GM18868 (cell line): ENCODE data around the gene SRSF7.
"Not testable (repeated sequence)": the region's sequence is repeated elsewhere in the genome, so short reads cannot be mapped to it uniquely, and the experiment has no call there.

Experiments used
- ATAC-seq: cut with Tn5 transposase; IDR thresholded peaks from one replicate; pipeline ENCODE4 v1.9.1; 2021; ENCODE audit warnings: mild to moderate bottlenecking, moderate library complexity; ENCODE audit not compliant: unreplicated experiment

Gene SRSF7

DNA sequence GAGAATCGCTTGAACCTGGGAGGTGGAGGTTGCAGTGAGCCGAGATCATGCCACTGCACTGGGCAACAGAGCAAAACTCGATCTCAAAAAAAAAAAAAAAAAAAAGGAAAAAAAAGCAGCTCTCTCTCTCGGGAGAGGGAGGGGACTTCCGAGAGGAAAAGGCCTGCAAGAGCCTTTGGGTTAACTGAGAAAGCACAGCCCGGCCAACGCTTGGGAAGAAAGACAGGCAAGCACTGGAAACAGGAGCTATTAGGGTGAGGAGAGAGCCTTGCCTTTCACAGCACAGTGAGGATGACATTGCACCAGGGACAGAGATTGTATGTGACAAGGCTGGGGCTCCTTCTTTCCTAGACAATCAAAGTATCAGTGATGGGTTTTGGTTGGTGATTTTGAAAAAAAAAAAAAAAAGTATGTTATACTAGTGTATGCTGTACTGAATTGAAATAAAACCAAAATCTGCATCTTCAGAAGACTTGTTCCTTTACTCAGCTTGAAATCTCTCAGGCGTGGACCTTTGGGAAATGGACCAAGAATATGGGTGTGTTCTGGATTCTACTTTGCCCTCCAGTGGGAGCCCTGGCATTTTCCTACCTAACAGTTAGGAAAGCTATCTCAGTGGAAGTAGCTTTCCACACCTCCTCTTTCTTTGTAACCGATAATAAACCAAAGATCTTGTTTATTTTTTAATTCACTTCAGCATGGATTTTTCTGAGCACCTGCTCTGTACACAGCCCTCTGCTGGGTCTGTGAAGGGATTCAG is 16.7 kb downstream of the SRSF7 start:
- ATAC-seq: no peak

GRCh38 chr2:38733300-38733971 is 17.7 kb downstream of the SRSF7 start:
- no peak for ATAC-seq

- no peak for ATAC-seq
Measured at GRCh38 chr2:38731684-38732221, 19.4 kb downstream of the SRSF7 start.

- no peak for ATAC-seq
Measured at GRCh38 chr2:38731090-38731489, 20.1 kb downstream of the SRSF7 start.

DNA sequence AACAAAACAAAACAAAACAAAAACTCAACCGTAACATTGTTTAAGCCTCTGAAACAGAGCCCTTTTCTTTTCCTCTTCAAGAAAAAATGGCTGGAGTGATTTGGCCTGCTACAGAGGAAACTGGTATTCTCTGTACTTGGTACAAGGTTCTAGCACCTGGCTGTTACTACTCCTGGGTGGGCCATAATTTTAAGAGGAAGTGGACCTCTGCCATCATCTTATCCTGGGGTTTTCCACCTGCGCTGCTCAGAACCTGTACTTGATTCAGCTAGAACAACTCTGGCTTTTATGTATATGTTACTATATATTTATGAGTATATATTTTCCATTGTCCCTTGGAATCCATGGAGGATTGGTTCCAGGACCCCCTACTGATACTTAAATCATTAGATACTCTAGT is 22.5 kb downstream of the SRSF7 start:
- no peak for ATAC-seq

- ATAC-seq: no peak
Measured at GRCh38 chr2:38727661-38728060, 23.5 kb downstream of the SRSF7 start.

- ATAC-seq: peak; percentile 50
Measured at GRCh38 chr2:38723173-38723572, 28.0 kb downstream of the SRSF7 start.

GRCh38 chr2:38722271-38723061 is 28.7 kb downstream of the SRSF7 start:
- peak; percentile 62 for ATAC-seq

DNA sequence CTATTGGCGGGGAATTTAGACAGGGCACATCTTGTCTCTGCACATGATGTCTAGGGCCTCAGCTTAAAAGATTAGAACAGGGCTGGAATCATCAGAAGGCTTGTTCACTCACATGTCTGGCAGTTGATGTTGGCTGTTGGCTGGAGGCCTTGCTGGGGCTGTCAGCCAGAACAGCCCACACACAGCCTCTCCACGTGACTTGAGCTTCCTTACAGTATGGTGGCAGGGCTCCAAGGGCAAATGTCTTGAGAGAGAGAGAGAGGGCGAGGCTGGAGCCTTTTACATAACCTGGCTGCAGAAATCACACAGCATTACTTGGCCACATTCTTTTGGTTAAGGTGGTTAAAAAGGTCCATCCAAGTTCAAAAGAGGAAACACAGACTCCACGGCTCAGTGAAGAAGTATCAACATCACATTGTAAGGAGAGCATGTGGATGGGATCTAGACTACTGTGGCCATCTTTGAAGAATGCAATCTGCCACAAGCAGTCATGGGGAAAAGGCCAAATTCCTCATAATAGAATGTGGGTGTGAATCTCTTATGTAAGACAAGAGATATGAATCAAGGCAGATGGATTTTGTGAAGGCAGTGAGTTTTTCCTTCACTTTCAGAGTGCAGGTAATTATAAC is 30.4 kb downstream of the SRSF7 start:
- no peak for ATAC-seq

- ATAC-seq: no peak
Measured at GRCh38 chr2:38719706-38720105, 31.5 kb downstream of the SRSF7 start.

DNA sequence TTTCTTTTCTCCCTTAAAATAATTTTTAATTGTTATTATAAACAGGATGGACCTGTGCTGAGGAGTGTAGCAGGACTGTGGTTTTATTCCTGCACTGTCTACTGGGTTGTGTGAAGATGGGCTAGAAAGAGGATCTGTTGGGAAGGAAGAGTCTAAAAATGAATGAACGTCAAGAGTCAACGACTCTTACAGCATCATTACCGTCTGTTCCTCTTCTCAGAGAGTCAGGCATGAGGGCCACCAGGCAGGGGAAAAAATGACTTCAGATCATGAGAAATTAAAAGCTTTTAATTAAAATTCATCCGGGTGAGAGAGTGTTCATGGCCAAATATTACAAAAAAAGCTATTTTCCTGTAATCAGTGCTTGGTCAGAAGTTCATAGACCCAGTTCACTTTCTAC is 32.6 kb downstream of the SRSF7 start:
- ATAC-seq: no peak

DNA sequence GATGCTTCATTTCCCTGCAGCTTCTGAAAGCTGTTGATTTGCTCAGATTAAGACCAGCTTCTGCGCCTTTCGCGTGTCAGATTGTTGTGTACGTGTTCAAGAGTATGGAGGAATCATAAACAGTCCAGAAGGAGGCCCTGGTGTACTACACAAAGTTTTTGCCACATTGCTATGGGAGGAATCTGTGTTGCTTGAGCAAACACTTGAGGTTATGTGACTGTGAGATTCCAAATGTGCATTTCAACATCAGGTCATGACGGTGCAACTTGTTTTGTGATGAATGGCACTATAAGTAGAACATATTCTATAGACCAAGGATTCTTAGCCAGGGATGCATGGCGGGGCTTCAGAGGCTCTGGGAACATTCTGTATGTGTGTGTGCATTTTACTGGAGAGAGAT is 35.0 kb downstream of the SRSF7 start:
- ATAC-seq: no peak

DNA sequence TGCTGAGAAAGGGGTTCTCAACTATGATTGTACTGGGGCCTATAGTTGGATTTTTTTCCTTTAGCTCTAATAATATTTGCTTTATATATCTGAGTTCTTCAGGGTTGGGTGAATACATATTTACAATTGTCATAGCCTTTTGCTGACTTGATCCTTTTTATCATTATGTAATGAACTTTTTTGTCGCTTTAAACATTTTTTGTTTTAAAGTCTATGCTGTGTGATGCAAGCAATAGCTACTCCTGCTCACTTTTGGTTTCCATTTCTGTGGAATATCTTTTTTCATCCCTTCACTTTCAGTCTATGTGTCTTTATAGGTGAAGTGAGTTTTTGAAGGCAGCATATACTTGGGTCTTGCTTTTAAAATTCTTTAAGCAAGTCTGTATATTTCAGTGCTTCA is 36.2 kb downstream of the SRSF7 start:
- ATAC-seq: not testable (repeated sequence)

DNA sequence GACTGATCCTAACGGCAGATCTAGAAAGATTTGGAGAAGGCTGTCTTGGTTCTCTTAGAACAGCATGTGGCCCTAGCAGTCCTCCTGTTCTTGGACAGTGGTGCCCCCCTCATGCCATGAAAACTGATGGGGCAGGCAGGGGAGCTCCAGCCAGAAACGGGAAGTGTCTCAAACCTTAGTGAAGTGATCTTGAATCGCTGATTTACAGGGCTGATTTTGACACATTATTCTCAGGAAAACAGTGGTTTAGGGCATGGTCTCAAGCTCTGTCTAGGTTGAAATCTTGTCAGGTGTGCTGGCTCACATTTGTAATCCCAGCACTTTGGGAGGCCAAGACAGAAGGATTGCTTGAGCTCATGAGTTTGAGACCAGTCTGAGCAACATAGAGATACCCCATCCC is 37.8 kb downstream of the SRSF7 start:
- no peak for ATAC-seq

GRCh38 chr2:38712871-38713270 is 38.3 kb downstream of the SRSF7 start:
- no peak for ATAC-seq

DNA sequence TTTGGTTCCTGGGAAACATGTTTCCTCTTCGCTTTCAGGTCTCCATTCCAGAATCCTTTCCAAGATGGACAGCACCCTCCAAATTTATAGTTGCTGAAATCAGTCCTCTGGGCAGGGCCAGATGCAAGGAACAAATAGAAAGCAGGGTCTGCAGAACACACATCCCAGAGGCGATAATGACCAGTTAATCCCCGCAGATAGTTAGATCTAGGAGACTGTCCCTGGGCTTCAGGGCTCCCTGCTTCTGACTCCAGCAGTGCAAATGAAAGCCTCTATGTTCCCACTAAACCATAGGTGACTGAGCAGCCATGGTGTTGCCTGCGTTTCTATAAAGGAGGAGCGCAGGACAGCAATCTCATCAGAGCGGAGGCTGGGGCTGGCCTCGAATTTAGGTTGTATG is 38.7 kb downstream of the SRSF7 start:
- ATAC-seq: no peak

DNA sequence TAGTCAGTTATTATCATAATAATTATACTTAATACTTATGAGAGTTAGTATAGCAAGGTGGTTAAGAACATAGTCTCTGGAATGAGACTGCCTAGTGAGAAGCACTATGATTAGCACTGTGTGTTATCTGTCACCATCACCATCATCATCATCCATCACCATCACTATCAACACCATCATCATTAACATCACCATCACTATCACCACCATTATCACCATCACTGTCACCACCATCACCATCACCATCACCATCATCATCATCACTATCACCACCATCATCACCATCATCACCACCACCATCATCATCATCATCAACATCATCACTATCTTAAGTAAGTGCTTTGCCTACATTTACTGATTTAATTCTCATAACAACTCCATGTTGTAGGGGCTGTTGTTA is 39.6 kb downstream of the SRSF7 start:
- no peak for ATAC-seq

- ATAC-seq: no peak
Measured at GRCh38 chr2:38709567-38710194, 41.5 kb downstream of the SRSF7 start.

GRCh38 chr2:38708900-38709566 is 42.1 kb downstream of the SRSF7 start:
- ATAC-seq: no peak

- ATAC-seq: not testable (repeated sequence)
Measured at GRCh38 chr2:38708491-38708890, 42.7 kb downstream of the SRSF7 start.
